NB4 (cell line): ENCODE measurements around the gene CEACAM21.

ENCODE experiments used
- MYC ChIP-seq: IDR thresholded peaks from 2 replicates; pipeline ENCODE4 v1.6.1; 2011; ENCODE audit warnings: low read depth, low read length
- POLR2A ChIP-seq: IDR thresholded peaks from 2 replicates; pipeline ENCODE4 v1.6.1; 2011; ENCODE audit warnings: mild to moderate bottlenecking; ENCODE audit not compliant: insufficient read length; ENCODE audit errors: extremely low read depth
- TF ChIP-seq, protein P1 (sequence below): IDR thresholded peaks from one replicate; pipeline ENCODE4 v1.5.1; 2012; ENCODE audit warnings: low read depth, low read length

DNA sequence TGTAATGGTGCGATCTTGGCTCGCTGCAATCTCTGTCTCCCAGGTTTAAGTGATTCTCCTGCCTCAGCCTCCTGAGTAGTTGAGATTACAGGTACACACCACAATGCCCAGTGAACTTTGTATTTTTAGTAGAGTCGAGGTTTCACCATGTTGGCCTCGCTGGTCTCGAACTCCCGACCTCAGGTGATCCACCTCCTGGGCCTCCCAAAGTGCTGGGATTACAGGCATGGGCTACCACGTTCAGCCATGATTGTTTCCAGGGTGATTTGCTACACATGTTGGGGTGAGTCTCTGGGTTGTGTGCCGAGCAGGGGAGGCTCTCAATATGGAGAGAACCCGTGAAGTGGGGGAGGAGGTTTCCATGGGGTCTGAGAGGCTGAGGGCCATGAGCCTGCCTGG lies 24.8 kb upstream of the CEACAM21 start:
- TF ChIP-seq, protein P1, sequence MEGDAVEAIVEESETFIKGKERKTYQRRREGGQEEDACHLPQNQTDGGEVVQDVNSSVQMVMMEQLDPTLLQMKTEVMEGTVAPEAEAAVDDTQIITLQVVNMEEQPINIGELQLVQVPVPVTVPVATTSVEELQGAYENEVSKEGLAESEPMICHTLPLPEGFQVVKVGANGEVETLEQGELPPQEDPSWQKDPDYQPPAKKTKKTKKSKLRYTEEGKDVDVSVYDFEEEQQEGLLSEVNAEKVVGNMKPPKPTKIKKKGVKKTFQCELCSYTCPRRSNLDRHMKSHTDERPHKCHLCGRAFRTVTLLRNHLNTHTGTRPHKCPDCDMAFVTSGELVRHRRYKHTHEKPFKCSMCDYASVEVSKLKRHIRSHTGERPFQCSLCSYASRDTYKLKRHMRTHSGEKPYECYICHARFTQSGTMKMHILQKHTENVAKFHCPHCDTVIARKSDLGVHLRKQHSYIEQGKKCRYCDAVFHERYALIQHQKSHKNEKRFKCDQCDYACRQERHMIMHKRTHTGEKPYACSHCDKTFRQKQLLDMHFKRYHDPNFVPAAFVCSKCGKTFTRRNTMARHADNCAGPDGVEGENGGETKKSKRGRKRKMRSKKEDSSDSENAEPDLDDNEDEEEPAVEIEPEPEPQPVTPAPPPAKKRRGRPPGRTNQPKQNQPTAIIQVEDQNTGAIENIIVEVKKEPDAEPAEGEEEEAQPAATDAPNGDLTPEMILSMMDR: no peak
- TF ChIP-seq POLR2A (no peak), MYC (no peak)
